ENCODE measurements around the gene SIK3.
A peak's percentile ranks its signal among the peaks of the same experiment; 100 is the strongest.

DNA sequence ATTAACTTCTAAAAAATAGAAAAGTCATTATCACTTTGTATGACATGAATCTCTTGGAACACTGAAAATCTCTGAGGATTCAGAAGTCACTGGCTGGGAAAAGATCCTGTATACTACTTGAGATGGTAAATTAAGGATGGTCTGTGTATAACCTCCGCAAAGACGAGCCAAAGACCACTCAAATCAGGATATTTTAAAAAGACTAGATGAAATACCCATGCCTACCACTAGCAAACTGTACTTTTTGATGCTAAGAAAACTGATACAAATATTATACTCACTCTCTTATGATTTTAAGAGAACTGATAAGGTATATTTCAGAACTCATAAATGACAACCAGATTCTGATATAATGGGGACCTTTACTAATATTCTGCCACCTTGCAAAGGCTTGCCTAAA lies 182.2 kb downstream of the SIK3 start:
- TF ChIP-seq EZH2phosphoT487 (IDR thresholded peaks at IDR 0.05; ENCODE audit: borderline replicate concordance, low read depth) = no peak
- no peak for TF ChIP-seq JUND (IDR thresholded peaks at IDR 0.05)
- TF ChIP-seq, protein P1, sequence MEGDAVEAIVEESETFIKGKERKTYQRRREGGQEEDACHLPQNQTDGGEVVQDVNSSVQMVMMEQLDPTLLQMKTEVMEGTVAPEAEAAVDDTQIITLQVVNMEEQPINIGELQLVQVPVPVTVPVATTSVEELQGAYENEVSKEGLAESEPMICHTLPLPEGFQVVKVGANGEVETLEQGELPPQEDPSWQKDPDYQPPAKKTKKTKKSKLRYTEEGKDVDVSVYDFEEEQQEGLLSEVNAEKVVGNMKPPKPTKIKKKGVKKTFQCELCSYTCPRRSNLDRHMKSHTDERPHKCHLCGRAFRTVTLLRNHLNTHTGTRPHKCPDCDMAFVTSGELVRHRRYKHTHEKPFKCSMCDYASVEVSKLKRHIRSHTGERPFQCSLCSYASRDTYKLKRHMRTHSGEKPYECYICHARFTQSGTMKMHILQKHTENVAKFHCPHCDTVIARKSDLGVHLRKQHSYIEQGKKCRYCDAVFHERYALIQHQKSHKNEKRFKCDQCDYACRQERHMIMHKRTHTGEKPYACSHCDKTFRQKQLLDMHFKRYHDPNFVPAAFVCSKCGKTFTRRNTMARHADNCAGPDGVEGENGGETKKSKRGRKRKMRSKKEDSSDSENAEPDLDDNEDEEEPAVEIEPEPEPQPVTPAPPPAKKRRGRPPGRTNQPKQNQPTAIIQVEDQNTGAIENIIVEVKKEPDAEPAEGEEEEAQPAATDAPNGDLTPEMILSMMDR (IDR thresholded peaks at IDR 0.05) = peak; percentile 19
- no peak for TF ChIP-seq TEAD4 (IDR thresholded peaks at IDR 0.05; ENCODE audit: borderline replicate concordance, insufficient read depth)
